DMS153 (cell line): ENCODE results near the gene NUP62.
"Not testable (repeated sequence)": the region's sequence is repeated elsewhere in the genome, so short reads cannot be mapped to it uniquely, and the experiment has no call there.

Experiments
- DNase-seq: peaks from one replicate; lab custom pipeline; 2025; lab: John Stamatoyannopoulos, UW

NUP62 gene

DNA sequence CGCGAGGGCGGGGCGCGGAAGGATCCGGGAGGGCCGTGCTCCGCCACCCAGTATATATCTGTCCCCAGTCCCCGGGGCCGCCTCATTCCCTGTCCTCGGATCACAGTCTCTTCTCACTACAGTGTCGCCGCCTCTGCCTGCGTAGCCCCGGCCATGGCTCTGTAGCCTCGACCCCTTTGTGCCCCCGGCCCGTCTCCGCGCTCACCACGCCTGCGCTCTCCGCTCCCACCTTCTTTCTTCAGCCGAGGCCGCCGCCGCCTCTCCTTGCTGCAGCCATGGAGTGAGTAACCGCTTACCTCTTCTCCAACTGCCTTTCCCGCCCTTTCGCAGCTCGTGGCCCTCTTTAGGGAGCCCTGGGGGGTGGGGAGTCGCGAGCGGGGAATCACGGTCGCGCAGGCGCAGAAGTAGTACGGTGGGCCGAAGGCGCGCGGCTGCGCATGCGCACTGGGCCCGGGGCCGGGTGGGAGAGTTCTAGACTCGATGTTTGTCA is at the start of gene NUP62, which contains the start of gene ATF5:
Gene NUP62, minus strand, starts transcription at position 384 of the 490 bp plus-strand sequence. CDS start 19,697 bp downstream, outside the sequence.
Gene ATF5, plus strand, starts transcription at position 85 of the 490 bp plus-strand sequence. CDS start 1,646 bp downstream, outside the sequence.
- DNase-seq: peak; percentile 80

DNA sequence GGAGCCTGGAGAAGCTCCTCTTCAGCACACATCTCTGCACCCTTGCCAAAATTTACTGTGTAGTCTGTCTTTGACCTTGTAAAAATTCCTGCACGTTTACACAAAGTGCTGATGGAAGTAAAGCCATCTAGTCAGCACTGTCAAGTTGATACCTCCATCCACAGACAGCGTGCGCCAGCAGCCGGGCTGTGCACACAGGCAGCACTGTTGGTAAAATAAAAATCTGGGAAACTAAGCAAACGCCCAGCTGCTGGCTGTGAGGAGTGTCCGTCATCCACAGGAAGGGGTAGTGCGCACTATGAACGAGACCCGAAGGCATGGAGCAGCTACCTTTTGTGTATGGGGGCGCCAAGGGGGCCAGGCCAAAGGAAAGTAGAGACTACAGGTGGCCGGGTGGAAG is 49.0 kb upstream of the NUP62 start:
- no peak for DNase-seq

DNA sequence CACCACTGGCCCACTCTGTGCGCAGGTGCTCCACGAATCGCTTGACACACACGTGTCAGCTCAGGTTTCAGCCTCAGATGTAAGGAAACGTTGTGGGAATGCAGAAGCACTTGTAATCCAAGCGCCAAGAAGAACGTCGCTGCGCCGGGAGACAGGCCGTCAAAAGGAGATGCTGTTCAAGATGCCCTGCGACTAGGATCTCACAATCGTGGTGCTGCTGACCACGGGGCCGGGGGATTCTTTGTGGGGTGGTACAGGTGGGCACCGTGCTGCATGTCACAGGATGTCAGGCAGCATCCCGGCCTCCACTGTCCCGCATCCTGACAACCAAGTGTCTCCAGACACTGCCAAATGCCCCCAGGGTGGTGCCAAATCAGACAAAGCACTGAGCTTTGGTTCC is 48.6 kb upstream of the NUP62 start:
- no peak for DNase-seq

DNA sequence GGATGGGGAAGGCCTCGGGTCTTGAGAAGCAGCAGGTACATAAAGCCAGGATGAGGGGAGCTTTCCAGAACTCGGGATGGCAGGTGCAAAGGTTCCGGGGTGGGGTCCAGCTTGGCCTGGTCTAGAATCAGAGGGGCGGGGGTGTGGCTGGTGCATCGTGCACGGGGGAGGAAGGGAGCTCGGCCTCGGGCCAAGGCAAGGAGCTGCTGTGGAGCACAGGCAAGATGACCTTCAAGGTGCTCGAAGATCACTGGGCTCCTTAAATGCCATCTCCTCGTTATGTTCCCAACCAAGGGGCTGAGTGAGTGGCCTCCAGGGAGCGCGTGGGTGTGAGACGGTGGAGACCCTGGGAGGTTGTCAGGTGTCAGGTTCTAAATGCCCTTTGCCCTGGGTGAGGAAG is 47.8 kb upstream of the NUP62 start:
- no peak for DNase-seq

GRCh38 chr19:49976496-49976895 is 47.2 kb upstream of the NUP62 start:
- DNase-seq: no peak

DNA sequence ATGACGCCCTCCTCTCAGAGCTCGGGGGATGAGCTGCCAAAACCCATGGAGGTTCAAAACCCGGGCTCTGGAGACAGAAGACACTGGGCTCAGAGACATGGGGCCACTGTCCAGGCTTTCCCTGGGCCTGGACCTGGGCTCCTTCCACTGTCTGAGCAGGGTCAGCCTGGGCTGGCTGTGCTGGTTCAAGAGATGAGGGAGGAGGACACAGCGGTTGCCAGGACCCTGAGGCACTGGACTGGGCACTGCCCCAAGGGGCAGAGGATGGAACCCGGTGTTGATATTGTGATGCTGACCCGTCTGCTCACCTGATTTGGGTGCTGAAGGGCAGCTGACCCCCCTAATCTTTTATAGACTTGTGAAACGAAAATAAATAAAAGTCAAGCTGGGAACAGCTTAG is 45.7 kb upstream of the NUP62 start:
- no peak for DNase-seq

DNA sequence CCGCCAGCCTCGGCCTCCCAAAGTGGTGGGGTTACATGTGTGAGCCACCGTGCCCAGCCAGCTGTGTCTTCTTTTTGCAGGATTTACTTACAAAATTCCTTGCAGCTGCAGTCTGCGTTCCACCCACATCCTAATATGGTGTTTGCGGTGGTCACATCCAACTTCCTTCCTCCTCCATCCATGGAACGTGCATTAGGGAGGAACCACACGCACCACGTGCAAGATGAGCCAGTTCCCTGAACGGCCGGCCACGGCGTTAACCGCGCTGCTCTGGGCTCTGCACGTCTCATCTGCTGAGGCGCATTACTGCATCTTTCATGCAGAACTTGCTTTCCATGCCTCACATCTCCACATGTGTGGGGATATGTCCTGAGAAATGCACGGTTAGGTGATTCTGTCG is 44.7 kb upstream of the NUP62 start:
- DNase-seq: no peak

DNA sequence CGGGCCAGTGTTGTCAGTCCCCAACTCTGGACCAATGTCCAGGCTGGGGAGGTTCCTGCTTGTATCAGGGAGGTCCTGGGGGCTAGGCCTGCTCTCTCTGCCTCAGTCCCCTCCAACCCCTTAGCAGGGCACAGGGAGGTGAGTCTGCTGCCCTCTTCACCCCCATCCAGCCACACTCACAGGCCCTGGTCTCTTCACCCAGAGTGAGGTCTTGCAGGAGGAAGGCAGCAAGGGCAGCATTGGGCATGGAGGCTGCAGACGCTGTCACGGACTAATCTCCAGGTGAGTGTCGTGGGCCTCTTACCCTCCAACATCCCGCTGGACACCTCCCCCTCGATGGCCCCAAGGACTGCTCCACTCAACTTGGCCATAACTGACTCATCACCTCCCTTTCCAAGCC is 43.5 kb upstream of the NUP62 start:
- DNase-seq: no peak

DNA sequence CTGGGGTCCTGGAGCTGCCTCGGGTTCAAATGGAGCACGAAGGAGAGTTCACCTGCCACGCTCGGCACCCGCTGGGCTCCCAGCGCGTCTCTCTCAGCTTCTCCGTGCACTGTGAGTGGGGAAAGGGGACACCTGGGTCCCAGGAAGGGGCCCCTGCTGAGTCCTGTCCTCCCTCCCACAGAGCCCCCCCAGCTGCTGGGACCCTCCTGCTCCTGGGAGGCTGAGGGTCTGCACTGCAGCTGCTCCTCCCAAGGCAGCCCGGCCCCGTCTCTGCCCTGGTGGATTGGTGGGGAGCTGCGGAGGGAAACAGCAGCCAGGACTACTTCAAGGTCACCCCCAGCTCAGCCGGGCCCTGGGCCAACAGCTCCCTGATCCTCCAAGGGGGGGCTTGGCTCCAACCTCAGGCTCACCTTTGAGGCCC is 42.7 kb upstream of the NUP62 start:
- DNase-seq: no peak

GRCh38 chr19:49969355-49969754 is 40.1 kb upstream of the NUP62 start:
- not testable (repeated sequence) for DNase-seq

DNA sequence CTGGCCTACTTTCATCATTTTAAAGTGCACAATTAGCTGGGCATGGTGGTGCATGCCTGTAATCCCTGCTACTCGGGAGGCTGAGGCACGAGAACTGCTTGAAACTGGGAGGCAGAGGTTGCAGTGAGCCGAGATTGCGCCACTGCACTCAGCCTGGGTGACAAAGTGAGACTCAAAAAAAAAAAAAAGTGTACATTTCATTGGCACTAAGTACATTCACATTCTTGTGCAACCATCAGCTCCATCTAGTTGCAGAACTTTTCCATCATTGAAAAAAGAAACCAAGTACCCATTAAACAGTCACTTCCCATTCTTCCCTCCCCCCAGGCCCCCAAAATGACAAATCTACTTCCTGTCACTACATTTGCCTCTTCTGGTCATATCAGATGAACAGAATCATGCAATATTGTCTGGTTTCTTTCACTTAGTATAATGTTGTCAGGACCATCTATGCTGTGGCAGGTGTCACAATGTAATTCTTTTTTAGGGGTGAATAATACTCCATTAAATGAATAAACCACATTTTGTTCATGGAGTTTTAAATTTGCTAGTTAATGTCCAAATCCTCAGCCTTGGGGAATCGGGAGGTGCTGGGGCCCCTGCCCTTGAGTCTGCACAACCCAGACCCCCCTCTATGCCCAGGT is 39.1 kb upstream of the NUP62 start:
- no peak for DNase-seq

DNA sequence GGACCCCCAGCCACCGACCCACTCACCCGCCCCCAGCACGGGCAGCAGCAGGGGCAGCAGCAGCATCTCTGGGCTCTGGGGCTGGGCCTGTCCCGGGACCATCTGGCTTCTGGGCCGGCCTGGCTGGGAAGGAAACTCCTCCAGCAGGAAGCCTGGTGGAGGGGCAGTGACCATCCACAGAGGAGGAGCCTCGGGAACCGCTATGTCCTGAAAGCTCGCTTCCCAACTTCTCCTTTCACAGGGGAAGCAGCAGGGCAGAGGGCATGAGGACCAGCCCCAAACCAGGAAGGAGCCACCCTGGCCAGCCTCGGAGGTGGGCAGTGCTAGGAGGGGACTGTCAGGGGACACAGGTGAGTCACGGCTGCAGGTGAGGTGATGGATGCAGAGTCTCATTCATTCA is 31.7 kb upstream of the NUP62 start, which contains the start of gene SIGLEC11:
Gene SIGLEC11, minus strand, starts transcription at position 193 of the 400 bp plus-strand sequence. Its CDS starts 91 bp downstream, at position 102.
- not testable (repeated sequence) for DNase-seq

- DNase-seq: not testable (repeated sequence)
These were observed 30.6 kb upstream of the NUP62 start for GRCh38 chr19:49959892-49960291.

GRCh38 chr19:49958596-49958995 is 29.3 kb upstream of the NUP62 start:
- not testable (repeated sequence) for DNase-seq

GRCh38 chr19:49958144-49958543 is 28.8 kb upstream of the NUP62 start:
- DNase-seq: not testable (repeated sequence)

DNA sequence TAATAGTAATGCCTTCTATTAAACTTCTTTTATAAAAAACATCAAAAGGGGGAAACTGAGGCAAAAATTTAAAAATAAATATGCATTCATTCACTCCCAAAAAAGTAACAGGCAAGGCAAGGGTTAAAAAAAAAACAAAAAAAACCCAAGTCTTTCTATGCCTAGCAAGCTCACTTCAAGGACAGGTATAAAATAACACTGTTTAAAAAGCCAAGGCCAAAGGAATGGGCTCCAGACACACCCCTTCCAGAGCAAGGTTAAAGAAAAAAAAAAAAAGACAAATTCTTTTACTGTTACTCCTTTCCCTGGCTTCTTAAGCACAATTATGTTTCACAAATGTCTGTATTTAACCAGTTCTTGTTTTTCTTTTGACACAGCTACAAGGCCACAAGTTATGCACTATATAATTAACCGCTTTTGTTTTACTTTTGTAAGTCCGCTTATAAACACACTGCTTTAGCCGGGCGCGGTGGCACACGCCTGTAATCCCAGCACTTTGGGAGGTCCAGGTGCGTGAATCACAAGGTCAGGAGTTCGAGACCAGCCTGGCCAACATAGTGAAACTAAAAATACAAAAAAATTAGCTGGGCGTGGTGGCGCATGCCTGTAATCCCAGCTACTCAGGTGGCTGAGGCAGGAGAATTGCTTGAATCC is 28.1 kb upstream of the NUP62 start:
- no peak for DNase-seq

DNA sequence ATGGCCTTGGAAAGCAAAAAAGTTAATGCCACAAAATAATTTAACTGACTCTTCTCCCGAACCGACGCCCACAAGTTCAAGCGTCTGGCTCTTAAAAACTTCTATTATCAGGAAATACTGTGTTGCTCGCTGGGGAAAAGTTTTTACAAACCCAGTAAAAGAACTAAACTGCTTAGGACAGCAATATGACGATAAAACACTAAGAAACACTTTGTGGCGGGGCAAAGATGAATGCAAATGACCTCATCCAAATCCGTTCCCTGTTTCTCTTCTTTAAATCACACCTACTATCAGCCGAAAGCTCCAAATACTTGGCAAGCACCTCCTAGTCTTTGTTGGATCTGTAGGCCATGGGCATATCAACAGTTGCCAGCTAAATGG is 26.8 kb upstream of the NUP62 start:
- DNase-seq: no peak

DNA sequence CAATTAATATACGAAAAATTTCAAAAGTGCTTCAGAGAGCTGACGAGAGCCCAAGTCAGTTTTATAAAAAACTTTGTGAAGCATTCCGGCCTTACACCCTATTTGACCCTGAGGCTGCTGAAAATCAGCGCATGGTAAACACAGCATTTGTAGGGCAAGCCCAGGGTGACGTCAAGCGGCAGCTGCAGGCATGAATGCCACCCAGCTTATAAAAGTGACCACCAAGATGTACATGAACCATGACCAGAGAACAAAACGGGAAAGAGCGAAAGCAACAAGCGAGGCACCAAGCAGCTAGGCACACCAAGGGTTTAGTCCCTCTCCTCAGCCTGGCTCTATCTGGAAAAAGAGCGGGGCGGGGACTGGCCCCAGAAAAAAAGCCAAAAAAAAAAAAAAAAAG is 25.6 kb upstream of the NUP62 start:
- no peak for DNase-seq

DNA sequence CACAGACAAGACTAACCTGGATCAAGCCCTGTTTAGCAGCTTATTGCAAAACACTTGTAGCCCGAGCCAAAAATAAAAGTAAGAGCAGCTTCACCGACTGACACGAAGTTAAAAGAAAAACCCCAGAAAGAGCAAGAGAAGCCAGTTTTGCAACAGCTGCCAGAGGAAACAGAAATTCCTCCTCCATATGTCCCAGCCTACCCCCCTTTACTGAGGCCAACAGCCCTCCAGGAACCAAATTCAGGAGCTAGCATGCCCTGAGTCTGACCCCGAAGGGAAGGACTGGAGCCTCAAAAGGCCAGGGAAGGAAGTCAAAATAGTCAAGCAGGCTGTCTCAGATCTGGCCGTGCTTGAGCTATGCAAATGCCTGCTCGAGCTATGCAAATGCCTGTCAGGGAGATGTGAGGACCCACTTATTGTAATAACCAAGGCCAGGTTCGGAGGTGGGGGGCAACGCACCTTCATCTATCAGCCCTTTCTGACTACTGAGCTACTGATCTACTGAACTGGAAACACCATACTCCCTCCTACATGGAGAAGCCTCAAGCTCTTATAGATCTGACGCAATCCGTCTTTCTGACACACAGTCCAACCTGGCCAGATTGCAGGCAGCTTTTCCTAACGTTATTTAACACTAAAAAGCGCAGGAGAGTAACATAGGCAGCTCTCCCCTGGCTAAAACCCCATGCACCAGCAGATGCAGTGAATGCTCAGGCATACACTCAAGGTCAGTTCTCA is 25.0 kb upstream of the NUP62 start:
- no peak for DNase-seq

DNA sequence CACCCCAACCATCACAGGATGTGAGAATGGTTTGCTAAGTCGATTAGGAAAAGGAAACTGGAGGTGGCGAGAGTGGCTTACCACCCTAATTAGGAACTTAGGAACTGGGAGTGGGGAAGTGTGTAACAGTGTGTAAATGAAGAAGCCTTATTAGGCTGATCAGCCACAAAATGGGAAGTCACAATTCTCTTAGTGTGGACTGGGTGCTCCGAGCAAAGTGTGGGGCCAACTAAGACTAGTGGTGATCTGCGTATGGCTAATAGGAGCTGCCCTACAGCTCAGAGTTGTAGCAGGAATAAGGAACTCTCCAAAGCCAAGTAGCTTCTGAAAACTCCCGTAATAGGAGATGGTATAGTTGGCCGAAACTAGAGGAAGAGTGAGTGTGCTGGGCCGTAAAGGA is 24.1 kb upstream of the NUP62 start:
- DNase-seq: no peak

DNA sequence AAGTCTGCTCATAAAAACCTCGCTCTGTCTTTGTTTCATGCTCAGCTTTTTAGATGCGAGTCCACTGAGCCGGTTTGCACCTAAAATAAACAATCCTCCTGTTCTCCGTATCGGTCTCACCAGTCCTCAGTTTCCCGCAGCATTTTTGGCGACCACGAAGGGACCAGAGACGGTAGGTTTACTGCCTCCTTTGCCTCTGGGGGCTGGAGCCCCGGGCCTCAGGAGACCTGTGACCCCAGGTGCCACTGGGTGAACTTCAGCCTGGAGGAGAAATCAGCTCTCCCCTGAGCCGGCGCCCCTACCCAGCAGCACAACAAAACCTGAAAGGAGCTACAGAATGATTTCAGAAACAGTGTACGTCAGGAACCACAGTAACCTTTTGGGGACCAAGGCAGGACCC is 23.6 kb upstream of the NUP62 start:
- DNase-seq: no peak

DNA sequence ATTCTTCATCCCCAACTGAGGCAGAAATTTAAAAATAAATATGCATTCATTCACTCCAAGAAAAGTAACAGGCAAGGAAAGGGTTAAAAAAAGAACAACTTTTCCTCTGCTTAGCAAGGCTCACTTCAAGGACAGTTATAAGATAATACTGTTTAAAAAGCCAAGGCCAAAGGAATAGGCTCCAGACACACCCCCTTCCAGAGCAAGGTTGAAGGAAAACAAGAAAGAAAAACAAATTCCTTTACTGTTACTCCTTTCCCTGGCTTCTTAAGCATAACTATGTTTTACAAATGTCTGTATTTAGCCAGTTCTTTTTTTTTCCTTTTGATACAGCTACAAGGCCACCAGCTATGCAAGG is 23.2 kb upstream of the NUP62 start:
- no peak for DNase-seq
